GM19455 (cell line): ENCODE measurements around the gene MTNR1A.
"Not testable (repeated sequence)": the region's sequence is repeated elsewhere in the genome, so short reads cannot be mapped to it uniquely, and the experiment has no call there.

Experiments
- ATAC-seq: cut with Tn5 transposase; IDR thresholded peaks from one replicate; pipeline ENCODE4 v1.9.1; 2021; ENCODE audit not compliant: unreplicated experiment

Gene MTNR1A

GRCh38 chr4:186563761-186564160, 8.4 kb upstream of the MTNR1A start:
- ATAC-seq = no peak

GRCh38 chr4:186561748-186562147, 6.4 kb upstream of the MTNR1A start:
- ATAC-seq = no peak

- ATAC-seq = no peak
These were observed 5.3 kb upstream of the MTNR1A start for GRCh38 chr4:186560647-186561046.

GRCh38 chr4:186557486-186557885, 2.1 kb upstream of the MTNR1A start:
- ATAC-seq = no peak

- ATAC-seq = no peak
These were observed 1.7 kb upstream of the MTNR1A start for GRCh38 chr4:186557061-186557460.

- no peak for ATAC-seq
These were observed 841 bp downstream of the MTNR1A start for GRCh38 chr4:186554539-186554913.

- ATAC-seq = no peak
These were observed 1.6 kb downstream of the MTNR1A start for GRCh38 chr4:186553717-186554116.

- no peak for ATAC-seq
These were observed 3.5 kb downstream of the MTNR1A start for GRCh38 chr4:186551849-186552248.

- ATAC-seq = no peak
These were observed 9.9 kb downstream of the MTNR1A start for GRCh38 chr4:186545436-186545835.

- no peak for ATAC-seq
These were observed 12.2 kb downstream of the MTNR1A start for GRCh38 chr4:186543206-186543605.

- ATAC-seq = no peak
These were observed 13.6 kb downstream of the MTNR1A start for GRCh38 chr4:186541801-186542200.

- no peak for ATAC-seq
These were observed 17.4 kb downstream of the MTNR1A start for GRCh38 chr4:186537843-186538521.

- ATAC-seq = no peak
These were observed 19.1 kb downstream of the MTNR1A start for GRCh38 chr4:186536285-186536684.

- ATAC-seq = no peak
These were observed 21.3 kb downstream of the MTNR1A start for GRCh38 chr4:186534056-186534455.

GRCh38 chr4:186523927-186524326, 31.4 kb downstream of the MTNR1A start:
- ATAC-seq = not testable (repeated sequence)

GRCh38 chr4:186516287-186516686, 39.1 kb downstream of the MTNR1A start:
- ATAC-seq = no peak

GRCh38 chr4:186514271-186514950, 41.0 kb downstream of the MTNR1A start:
- ATAC-seq = no peak

- not testable (repeated sequence) for ATAC-seq
These were observed 50.6 kb downstream of the MTNR1A start for GRCh38 chr4:186504771-186505170.

GRCh38 chr4:186502231-186502630, 53.1 kb downstream of the MTNR1A start:
- ATAC-seq = no peak

- no peak for ATAC-seq
These were observed 53.8 kb downstream of the MTNR1A start for GRCh38 chr4:186501554-186501953.

GRCh38 chr4:186500721-186501304, 54.6 kb downstream of the MTNR1A start:
- ATAC-seq = no peak

GRCh38 chr4:186499467-186499866, 55.9 kb downstream of the MTNR1A start:
- no peak for ATAC-seq
